K562 (cell line): ENCODE measurements around the gene CXCL1. TPM values are rescaled to one million over a fixed set of nuclear protein-coding genes. Genes with fewer than 3 reads are reported as not detected.
A peak's percentile ranks its signal among the peaks of the same experiment; 100 is the strongest.

Experiments
- ATAC-seq: fragments of 200-7000 bp; cut with Tn5 transposase; 3 replicates; pipeline ENCODE4 v1.9.1; 2020; ENCODE audit warnings: moderate library complexity
- BruUV-seq: library from RNA; stranded (reverse); fragments of 400-500 nt; replicated peaks from 2 replicates; lab custom pipeline; 2021; lab: Mats Ljungman, UMichigan
- CTCF ChIA-PET: fragments of 300-600 bp; formaldehyde crosslinking; extraction: SDS; loops from one replicate; lab custom pipeline; 2021; ENCODE audit warnings: low intra/inter-chr PET ratio; lab: Yijun Ruan, JAX
- POLR2A ChIA-PET: fragments of 300-600, 350-650 bp; sonication (Branson Sonifier 250); formaldehyde crosslinking; extraction: SDS; loops from one replicate; lab custom pipeline; 2021; ENCODE audit warnings: antibody characterized with exemption, inconsistent platforms; lab: Yijun Ruan, JAX
- DNase-seq, 4 experiments: peaks; one replicate each; pipeline versions ENCODE4 v3.0.0 to v3.0.0-alpha.2; 2011 to 2018; ENCODE audit warnings: low spot score in 3 of 4, mixed read lengths in 3 of 4; ENCODE audit errors: extremely low read depth in 1 of 4
- FAIRE-seq: peaks from 2 replicates; lab custom pipeline; 2011; peaks lifted over from hg19 to GRCh38; lab: Jason Lieb, UNC
- H2AFZ ChIP-seq: 2 replicates; pipeline ENCODE4 v1.6.0; 2011; ENCODE audit warnings: low read depth, low read length, control low read depth, inconsistent platforms
- H3K27ac ChIP-seq: fragments of 200-600 bp; 3 replicates; pipeline ENCODE4 v1.8.0; 2011; ENCODE audit warnings: low read depth, mild to moderate bottlenecking, control low read depth, inconsistent platforms, low read length, moderate library complexity, mixed read lengths; ENCODE audit errors: extremely low read depth
- H3K27me3 ChIP-seq, 2 experiments: fragments of 300-600 bp in 1 of 2; 2 replicates in 1 of 2; 3 replicates in 1 of 2; pipeline versions ENCODE4 v1.6.0 to v1.8.0; 2011; ENCODE audit warnings: inconsistent platforms in 2 of 2, low read length in 2 of 2, mild to moderate bottlenecking in 1 of 2, mixed read lengths in 1 of 2, moderate library complexity in 1 of 2; ENCODE audit not compliant: control insufficient read depth in 2 of 2, insufficient read depth in 2 of 2
- H3K36me3 ChIP-seq: fragments of 300-600 bp; 3 replicates; pipeline ENCODE4 v1.8.0; 2011; ENCODE audit warnings: mild to moderate bottlenecking, low read length, inconsistent platforms; ENCODE audit not compliant: control insufficient read depth, insufficient read depth
- H3K4me1 ChIP-seq, 2 experiments: fragments of 200-600 bp in 1 of 2; replicated peaks in 1 of 2; 2 replicates in 1 of 2; 3 replicates in 1 of 2; pipeline versions ENCODE4 v1.5.1 to v1.8.0; 2011; ENCODE audit warnings: inconsistent platforms in 2 of 2, low read length in 2 of 2, mild to moderate bottlenecking in 1 of 2, mixed read lengths in 1 of 2, moderate library complexity in 1 of 2; ENCODE audit not compliant: control insufficient read depth in 2 of 2, insufficient read depth in 2 of 2
- H3K4me2 ChIP-seq: 2 replicates; pipeline ENCODE4 v1.6.1; 2011; ENCODE audit warnings: low read length, control low read depth, inconsistent platforms, mixed read lengths; ENCODE audit not compliant: insufficient read depth
- H3K4me3 ChIP-seq: fragments of 200-600 bp; sonication (generic), shearing (Covaris generic); 2 replicates; pipeline ENCODE4 v1.5.1; 2016; ENCODE audit warnings: control low read depth, inconsistent platforms
- H3K79me2 ChIP-seq: fragments of 200-600 bp; 3 replicates; pipeline ENCODE4 v1.8.0; 2011; ENCODE audit warnings: low read length, inconsistent platforms; ENCODE audit not compliant: control insufficient read depth, insufficient read depth
- H3K9ac ChIP-seq, 2 experiments: 2 replicates each; pipeline versions ENCODE4 v1.6.0 to v1.6.1; 2011; ENCODE audit warnings: low read depth in 2 of 2, low read length in 2 of 2, control low read depth in 1 of 2, inconsistent platforms in 1 of 2, mild to moderate bottlenecking in 1 of 2, mixed read lengths in 1 of 2; ENCODE audit not compliant: insufficient read depth in 1 of 2
- H3K9me1 ChIP-seq: one replicate; pipeline ENCODE4 v1.6.0; 2011; ENCODE audit warnings: inconsistent platforms, mild to moderate bottlenecking, low read length, moderate library complexity; ENCODE audit not compliant: control insufficient read depth, insufficient read depth
- H3K9me3 ChIP-seq: replicated peaks from 2 replicates; pipeline ENCODE4 v1.5.1; 2011; ENCODE audit warnings: low read depth, low read length, inconsistent platforms; ENCODE audit not compliant: control insufficient read depth, insufficient read depth
- H4K20me1 ChIP-seq: replicated peaks from 2 replicates; pipeline ENCODE4 v1.6.1; 2011; ENCODE audit warnings: low read length, inconsistent platforms, mixed read lengths; ENCODE audit not compliant: control insufficient read depth, insufficient read depth
- DACH1 ChIP-seq: fragments of 450-650 bp; IDR thresholded peaks from 2 replicates; pipeline ENCODE4 v1.6.1; 2018; ENCODE audit not compliant: partially characterized antibody
- EP300 ChIP-seq: IDR thresholded peaks from 2 replicates; pipeline ENCODE4 v1.6.1; 2012; ENCODE audit warnings: low read length, improper control_type of control experiment
- FOSL1 ChIP-seq: fragments of 200-800 bp; sonication (Bioruptor generic); conservative IDR thresholded peaks from 2 replicates; pipeline ENCODE4 v1.6.1; 2016; ENCODE audit warnings: missing genetic modification characterization, missing compliant biosample characterization
- HDAC3 ChIP-seq: fragments of 450-650 bp; IDR thresholded peaks from 2 replicates; pipeline ENCODE4 v1.6.1; 2018; ENCODE audit warnings: borderline replicate concordance, mild to moderate bottlenecking, moderate library complexity; ENCODE audit not compliant: partially characterized antibody
- NFE2L1 ChIP-seq: fragments of 450-650 bp; IDR thresholded peaks from 2 replicates; pipeline ENCODE4 v1.6.1; 2016; ENCODE audit warnings: missing genetic modification characterization, low read depth, mild to moderate bottlenecking, missing compliant biosample characterization, moderate library complexity, borderline replicate concordance
- POLR3G ChIP-seq: IDR thresholded peaks from 2 replicates; pipeline ENCODE4 v1.6.1; 2011; ENCODE audit not compliant: insufficient read length, insufficient replicate concordance; ENCODE audit errors: extremely low read depth
- SAFB ChIP-seq: fragments of 200-400 bp; formaldehyde crosslinking; IDR thresholded peaks from 2 replicates; pipeline ENCODE4 v1.6.1; 2017; ENCODE audit warnings: low read depth, low read length, borderline replicate concordance
- SMC3 ChIP-seq: conservative IDR thresholded peaks from 2 replicates; pipeline ENCODE4 v1.6.1; 2011; ENCODE audit warnings: low read depth, low read length, improper control_type of control experiment; ENCODE audit not compliant: insufficient read depth
- ZBTB1 ChIP-seq: sonication (generic); formaldehyde crosslinking; IDR thresholded peaks from 2 replicates; pipeline ENCODE4 v1.8.1; 2023; ENCODE audit warnings: missing genetic modification reagents, low read depth, mild to moderate bottlenecking, borderline replicate concordance
- WGBS: fragments of 100-300 bp; shearing (Covaris generic); methylation state at CpG from one replicate; pipeline ENCODE4 v1.1.6; 2016; ENCODE audit warnings: low coverage, mixed read lengths; ENCODE audit not compliant: insufficient coverage; ENCODE audit errors: missing lambda C conversion rate; 5-methylcytosine and 5-hydroxymethylcytosine counted together
- in situ Hi-C: fragments of 300-500 bp; cut with MboI; formaldehyde crosslinking; loops from 4 replicates; pipeline ENCODE4 v1.15.0; 2018; ENCODE audit warnings: inconsistent platforms, mixed read lengths
- intact Hi-C: fragments of 100-400 bp; cut with micrococcal nuclease; formaldehyde crosslinking; loops from 2 replicates; pipeline ENCODE4 v1.14.2; 2022
- polyA plus RNA-seq, 8 experiments: library from polyadenylated mRNA; depleted of rRNA in 4 of 8; stranded (reverse) in 5 of 8; unstranded in 3 of 8; fragments of >200 nt; fragmentation: Nextera tagmentation in 2 of 8; fragmentation: Illumina TruSeq in 1 of 8; extraction: Ambion mirVana in 2 of 8; extraction: Trizol in 1 of 8; gene quantifications; 2 replicates each; pipeline versions ENCODE4 v1.2.1 to v1.2.3, GENCODE V29; 2011 to 2014; ENCODE audit warnings: inconsistent platforms in 1 of 8, missing spikeins in 1 of 8
- total RNA-seq, 7 experiments: library from RNA; depleted of rRNA in 6 of 7; stranded (reverse); fragments of >200 nt in 6 of 7; fragmentation: Illumina TruSeq in 2 of 7; extraction: Trizol in 2 of 7; gene quantifications; 2 replicates each; pipeline versions ENCODE4 v1.2.1 to v1.2.3, GENCODE V29; 2011 to 2021; ENCODE audit warnings: low replicate concordance in 1 of 7
- TF ChIP-seq, protein P1 (sequence below), 2 experiments: fragments of 450-650 bp in 1 of 2; sonication (generic) in 1 of 2; formaldehyde crosslinking in 1 of 2; IDR thresholded peaks; 2 replicates each; pipeline versions ENCODE4 v1.7.1 to v1.9.0; 2016 to 2022; ENCODE audit warnings: inconsistent platforms in 1 of 2, mild to moderate bottlenecking in 1 of 2, missing genetic modification reagents in 1 of 2
- TF ChIP-seq, protein P2 (sequence below): sonication (generic); IDR thresholded peaks from 2 replicates; pipeline ENCODE4 v1.6.1; 2016

CXCL1 gene
- total and polyA plus RNA-seq, 9 of the 15 experiments (the other 6 are each of a cell fraction or from before 2014, with no cell fraction given): 0.07 to 2.2 (median 0.32) TPM; not detected in 3

DNA sequence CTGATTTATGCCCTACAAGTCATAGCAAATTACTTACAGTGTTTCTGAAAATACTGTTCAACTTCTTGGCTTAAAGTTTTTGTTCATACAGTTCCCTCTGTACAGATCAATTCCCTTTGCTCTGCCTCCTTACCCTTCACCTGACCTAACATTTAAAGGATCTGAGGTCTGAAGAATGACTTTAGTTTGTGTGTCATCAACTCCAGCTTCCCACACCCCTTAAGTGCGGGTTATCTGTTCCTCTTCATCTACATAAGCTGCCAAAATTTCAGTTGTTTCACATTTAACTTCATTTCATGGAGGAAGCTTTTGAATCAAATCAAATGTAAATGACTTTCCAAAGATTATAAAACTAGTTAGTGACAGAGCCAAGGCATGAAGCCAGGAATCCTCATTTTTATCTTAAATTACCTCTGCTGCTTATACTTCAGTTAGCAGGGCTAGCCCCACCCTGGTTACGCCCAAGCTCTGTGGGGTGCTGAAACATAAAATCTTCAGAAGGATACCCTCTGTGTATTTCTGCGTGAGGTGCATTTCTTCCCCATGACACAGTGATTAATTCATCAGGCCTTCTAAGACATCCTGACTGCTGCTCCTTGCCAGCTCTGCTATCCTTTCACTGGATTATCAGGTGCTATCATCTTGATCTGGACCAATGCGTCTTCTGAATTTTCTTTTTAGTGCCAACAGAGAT, 16.5 kb downstream of the CXCL1 start:
- FAIRE-seq (peak; percentile 56), DNase-seq (peak in 2 of 4 experiments; percentile 13 to 31), ATAC-seq (peak; percentile 69)
- no peaks in the 10 kb centered on the region for H3K9me1 ChIP-seq
- H3K27ac ChIP-seq: no peak overlapping the region
- in situ Hi-C loops: no loop called here
- ChIA-PET POLR2A (no interaction called here), CTCF (no interaction called here)
- H2AFZ ChIP-seq: no peak overlapping the region; the same call in 1 of the 2 replicates
- no peak overlapping the region for H3K4me2 ChIP-seq
- no TSS peak for BruUV-seq
- H3K9me3 ChIP-seq: no peaks in the 10 kb centered on the region
- H3K27me3 ChIP-seq: no peaks in the 10 kb centered on the region
- intact Hi-C loops: no loop called here
- no peaks in the 10 kb centered on the region for H4K20me1 ChIP-seq
- no peaks in the 10 kb centered on the region for H3K36me3 ChIP-seq
- H3K4me1 ChIP-seq: peaks cover 0 to 6% of the 10 kb centered on the region in 2 experiments; a peak in 2 of 5 replicates
- no peak overlapping the region for H3K9ac ChIP-seq
- H3K79me2 ChIP-seq: no peaks in the 10 kb centered on the region
- no peak overlapping the region for H3K4me3 ChIP-seq
- 10% methylated on average over 4 of the region's 4 CpGs for WGBS
- no peak for TF ChIP-seq SAFB
- TF ChIP-seq EP300: no peak
- TF ChIP-seq FOSL1 (tag): 0 out of 2 replicates have a peak, but pooled peaks have one; percentile 18
- no peak for TF ChIP-seq NFE2L1 (tag)
- TF ChIP-seq SMC3: no peak
- TF ChIP-seq, protein P1, sequence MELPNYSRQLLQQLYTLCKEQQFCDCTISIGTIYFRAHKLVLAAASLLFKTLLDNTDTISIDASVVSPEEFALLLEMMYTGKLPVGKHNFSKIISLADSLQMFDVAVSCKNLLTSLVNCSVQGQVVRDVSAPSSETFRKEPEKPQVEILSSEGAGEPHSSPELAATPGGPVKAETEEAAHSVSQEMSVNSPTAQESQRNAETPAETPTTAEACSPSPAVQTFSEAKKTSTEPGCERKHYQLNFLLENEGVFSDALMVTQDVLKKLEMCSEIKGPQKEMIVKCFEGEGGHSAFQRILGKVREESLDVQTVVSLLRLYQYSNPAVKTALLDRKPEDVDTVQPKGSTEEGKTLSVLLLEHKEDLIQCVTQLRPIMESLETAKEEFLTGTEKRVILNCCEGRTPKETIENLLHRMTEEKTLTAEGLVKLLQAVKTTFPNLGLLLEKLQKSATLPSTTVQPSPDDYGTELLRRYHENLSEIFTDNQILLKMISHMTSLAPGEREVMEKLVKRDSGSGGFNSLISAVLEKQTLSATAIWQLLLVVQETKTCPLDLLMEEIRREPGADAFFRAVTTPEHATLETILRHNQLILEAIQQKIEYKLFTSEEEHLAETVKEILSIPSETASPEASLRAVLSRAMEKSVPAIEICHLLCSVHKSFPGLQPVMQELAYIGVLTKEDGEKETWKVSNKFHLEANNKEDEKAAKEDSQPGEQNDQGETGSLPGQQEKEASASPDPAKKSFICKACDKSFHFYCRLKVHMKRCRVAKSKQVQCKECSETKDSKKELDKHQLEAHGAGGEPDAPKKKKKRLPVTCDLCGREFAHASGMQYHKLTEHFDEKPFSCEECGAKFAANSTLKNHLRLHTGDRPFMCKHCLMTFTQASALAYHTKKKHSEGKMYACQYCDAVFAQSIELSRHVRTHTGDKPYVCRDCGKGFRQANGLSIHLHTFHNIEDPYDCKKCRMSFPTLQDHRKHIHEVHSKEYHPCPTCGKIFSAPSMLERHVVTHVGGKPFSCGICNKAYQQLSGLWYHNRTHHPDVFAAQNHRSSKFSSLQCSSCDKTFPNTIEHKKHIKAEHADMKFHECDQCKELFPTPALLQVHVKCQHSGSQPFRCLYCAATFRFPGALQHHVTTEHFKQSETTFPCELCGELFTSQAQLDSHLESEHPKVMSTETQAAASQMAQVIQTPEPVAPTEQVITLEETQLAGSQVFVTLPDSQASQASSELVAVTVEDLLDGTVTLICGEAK (IDR thresholded peaks at IDR 0.05): peak; percentile 36; the same call in 1 of the 2 replicates
- TF ChIP-seq, protein P1 (CRISPR knock-in tag; IDR thresholded peaks at IDR 0.05): no peak
- no peak for TF ChIP-seq POLR3G
- TF ChIP-seq, protein P2, sequence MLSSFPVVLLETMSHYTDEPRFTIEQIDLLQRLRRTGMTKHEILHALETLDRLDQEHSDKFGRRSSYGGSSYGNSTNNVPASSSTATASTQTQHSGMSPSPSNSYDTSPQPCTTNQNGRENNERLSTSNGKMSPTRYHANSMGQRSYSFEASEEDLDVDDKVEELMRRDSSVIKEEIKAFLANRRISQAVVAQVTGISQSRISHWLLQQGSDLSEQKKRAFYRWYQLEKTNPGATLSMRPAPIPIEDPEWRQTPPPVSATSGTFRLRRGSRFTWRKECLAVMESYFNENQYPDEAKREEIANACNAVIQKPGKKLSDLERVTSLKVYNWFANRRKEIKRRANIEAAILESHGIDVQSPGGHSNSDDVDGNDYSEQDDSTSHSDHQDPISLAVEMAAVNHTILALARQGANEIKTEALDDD: 0 out of 2 replicates have a peak, but pooled peaks have one; percentile 19
- no peak for TF ChIP-seq DACH1
- TF ChIP-seq ZBTB1: no peak
- no peak for TF ChIP-seq HDAC3
